Measurements from ENCODE around the gene DYNLT4.

- TF ChIP-seq CTCF (IDR thresholded peaks at IDR 0.05) (no peak), POLR2A (IDR thresholded peaks at IDR 0.05) (no peak)
These were observed 35.3 kb upstream of the DYNLT4 start for GRCh38 chr1:44842486-44842861.

Data from thyroid gland (tissue), 4 donors.